ENCODE results near the gene MDM4. TPM values are rescaled to one million over a fixed set of nuclear protein-coding genes. Genes with fewer than 3 reads are reported as not detected.
"Not testable (repeated sequence)": the region's sequence is repeated elsewhere in the genome, so short reads cannot be mapped to it uniquely, and the experiment has no call there.

The MDM4 gene
- total RNA-seq, 1 experiment from 2014 or later, result 174 TPM

GRCh38 chr1:204511366-204511765, 4.8 kb upstream of the MDM4 start:
- peaks cover 16% of the 10 kb centered on the region for H3K36me3 Mint-ChIP-seq (ENCODE audit: insufficient read depth, unreplicated experiment)
- intact Hi-C loops (cut with micrococcal nuclease), result no loop called here
- no peak overlapping the region for H3K27ac Mint-ChIP-seq (ENCODE audit: low read depth, unreplicated experiment)
- no peak for DNase-seq (ENCODE audit: unreplicated experiment)
- no peaks in the 10 kb centered on the region for H3K27me3 Mint-ChIP-seq (ENCODE audit: insufficient read depth, unreplicated experiment)
- no peak for TF ChIP-seq CTCF (IDR thresholded peaks at IDR 0.05; ENCODE audit: unreplicated experiment)
- H3K9me3 Mint-ChIP-seq (ENCODE audit: unreplicated experiment), result no peaks in the 10 kb centered on the region
- POLR2A ChIA-PET, result no interaction called here
- no TSS peak for BruUV-seq (replicated peaks)
- peaks cover 18% of the 10 kb centered on the region for H3K4me1 Mint-ChIP-seq (ENCODE audit: insufficient read depth, unreplicated experiment)
- no peak overlapping the region for H3K4me3 Mint-ChIP-seq (ENCODE audit: unreplicated experiment)
- CTCF ChIA-PET, result no interaction called here

DNA sequence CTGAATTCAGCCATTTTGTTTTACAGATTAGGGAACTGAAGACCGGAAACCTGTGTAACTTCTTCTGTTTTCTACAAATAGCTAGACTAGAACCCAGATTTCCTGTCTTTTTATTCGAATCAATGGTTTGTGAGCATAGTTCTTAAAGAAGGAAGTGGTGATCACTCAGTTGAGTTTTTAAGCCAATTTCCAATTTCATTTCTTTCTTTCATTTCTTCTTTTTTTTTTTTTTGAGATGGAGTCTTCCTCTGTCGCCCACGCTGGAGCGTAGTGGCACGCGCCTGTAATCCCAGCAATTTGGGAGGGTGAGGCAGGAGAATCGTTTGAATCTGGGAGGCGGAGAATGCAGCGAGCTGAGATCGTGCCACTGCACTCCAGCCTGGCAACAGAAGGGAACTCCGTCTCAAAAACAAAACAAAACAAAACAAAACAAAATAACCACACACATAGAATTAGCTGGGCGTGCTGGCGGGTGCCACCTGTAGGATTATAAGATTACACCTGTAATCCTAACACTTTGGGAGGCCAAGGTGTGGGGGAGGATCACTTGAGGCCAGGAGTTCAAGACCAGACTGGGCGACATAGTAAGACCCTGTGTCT, 3.0 kb upstream of the MDM4 start:
- POLR2A ChIA-PET, result interaction anchor here (0.6 to 1.9 kb wide), 5 partner anchors 8 to 653 kb away, joined by 3 to 6 read pairs (median 3); no protein-coding TSS in a partner anchor
- TF ChIP-seq CTCF (IDR thresholded peaks at IDR 0.05; ENCODE audit: unreplicated experiment), result no peak
- Mint-ChIP-seq H3K4me3 (ENCODE audit: unreplicated experiment) (no peak overlapping the region), H3K4me1 (ENCODE audit: insufficient read depth, unreplicated experiment) (no peaks in the 10 kb centered on the region), H3K9me3 (ENCODE audit: unreplicated experiment) (no peaks in the 10 kb centered on the region), H3K27ac (ENCODE audit: low read depth, unreplicated experiment) (no peak overlapping the region), H3K27me3 (ENCODE audit: insufficient read depth, unreplicated experiment) (no peaks in the 10 kb centered on the region), H3K36me3 (ENCODE audit: insufficient read depth, unreplicated experiment) (peaks cover 8% of the 10 kb centered on the region)
- BruUV-seq (replicated peaks), result no TSS peak
- CTCF ChIA-PET, result interaction anchor here (0.6 to 6.1 kb wide), 7 partner anchors 10 to 577 kb away, joined by 3 to 34 read pairs (median 3); no protein-coding TSS in a partner anchor
- intact Hi-C loops (cut with micrococcal nuclease), result no loop called here
- DNase-seq (ENCODE audit: unreplicated experiment), result no peak

DNA sequence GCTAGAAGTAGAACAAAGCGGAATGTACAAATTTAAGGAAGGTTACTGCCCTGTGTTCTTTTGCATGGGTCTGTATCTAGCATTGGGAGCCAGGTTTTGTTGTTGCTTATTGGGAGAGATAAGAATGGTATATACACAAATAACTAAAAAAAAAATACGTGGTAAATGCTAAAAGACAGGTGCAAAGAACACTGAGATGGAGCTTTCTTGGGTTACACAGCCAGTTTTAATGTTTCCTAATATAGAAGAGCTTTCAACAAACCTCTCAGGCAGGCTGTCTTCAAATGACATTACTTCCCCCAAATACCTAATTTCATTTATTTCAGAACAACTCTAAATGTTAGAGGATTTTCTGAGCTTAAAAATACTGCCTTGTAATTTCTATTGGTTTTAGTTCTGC, 1.4 kb upstream of the MDM4 start:
- TF ChIP-seq CTCF (IDR thresholded peaks at IDR 0.05; ENCODE audit: unreplicated experiment), result no peak
- intact Hi-C loops (cut with micrococcal nuclease), result no loop called here
- Mint-ChIP-seq H3K27me3 (ENCODE audit: insufficient read depth, unreplicated experiment) (no peaks in the 10 kb centered on the region), H3K4me3 (ENCODE audit: unreplicated experiment) (no peak overlapping the region), H3K9me3 (ENCODE audit: unreplicated experiment) (no peaks in the 10 kb centered on the region), H3K36me3 (ENCODE audit: insufficient read depth, unreplicated experiment) (peaks cover 22% of the 10 kb centered on the region), H3K27ac (ENCODE audit: low read depth, unreplicated experiment) (no peak overlapping the region), H3K4me1 (ENCODE audit: insufficient read depth, unreplicated experiment) (no peaks in the 10 kb centered on the region)
- CTCF ChIA-PET, result interaction anchor here (0.6 to 6.1 kb wide), 9 partner anchors 9 to 845 kb away, joined by 3 to 34 read pairs (median 12); no protein-coding TSS in a partner anchor
- no peak for DNase-seq (ENCODE audit: unreplicated experiment)
- POLR2A ChIA-PET, result interaction anchor here (0.5 to 6.0 kb wide), 11 partner anchors 8 to 525 kb away, joined by 3 to 232 read pairs (median 15); no protein-coding TSS in a partner anchor
- BruUV-seq (replicated peaks), result no TSS peak

GRCh38 chr1:204517382-204517781, 1.2 kb downstream of the MDM4 start:
- intact Hi-C loops (cut with micrococcal nuclease), result not testable (repeated sequence)

More at GRCh38 chr1:204517382-204517781, 1.2 kb downstream of the MDM4 start:
- Mint-ChIP-seq H3K4me1 (ENCODE audit: insufficient read depth, unreplicated experiment) (peaks cover 19% of the 10 kb centered on the region), H3K36me3 (ENCODE audit: insufficient read depth, unreplicated experiment) (peaks cover 38% of the 10 kb centered on the region)
- BruUV-seq (replicated peaks); H3K27me3 Mint-ChIP-seq (ENCODE audit: insufficient read depth, unreplicated experiment); DNase-seq (ENCODE audit: unreplicated experiment); H3K9me3 Mint-ChIP-seq (ENCODE audit: unreplicated experiment); H3K4me3 Mint-ChIP-seq (ENCODE audit: unreplicated experiment); H3K27ac Mint-ChIP-seq (ENCODE audit: low read depth, unreplicated experiment): not testable (repeated sequence)
- ChIA-PET CTCF (interaction anchor here (0.5 to 6.1 kb wide), 7 partner anchors 14 to 1223 kb away, joined by 3 to 34 read pairs (median 3); no protein-coding TSS in a partner anchor), POLR2A (interaction anchor here (0.6 to 6.0 kb wide), 10 partner anchors 10 to 1224 kb away, joined by 4 to 232 read pairs (median 8); partner anchors contain the start of gene PIK3C2B)
